DMS 273 (cell line): ENCODE measurements around the gene CCDC167.

ENCODE experiments used
- DNase-seq: peaks from one replicate; lab custom pipeline; 2025; ENCODE audit not compliant: unreplicated experiment; lab: John Stamatoyannopoulos, UW

CCDC167 gene

DNA sequence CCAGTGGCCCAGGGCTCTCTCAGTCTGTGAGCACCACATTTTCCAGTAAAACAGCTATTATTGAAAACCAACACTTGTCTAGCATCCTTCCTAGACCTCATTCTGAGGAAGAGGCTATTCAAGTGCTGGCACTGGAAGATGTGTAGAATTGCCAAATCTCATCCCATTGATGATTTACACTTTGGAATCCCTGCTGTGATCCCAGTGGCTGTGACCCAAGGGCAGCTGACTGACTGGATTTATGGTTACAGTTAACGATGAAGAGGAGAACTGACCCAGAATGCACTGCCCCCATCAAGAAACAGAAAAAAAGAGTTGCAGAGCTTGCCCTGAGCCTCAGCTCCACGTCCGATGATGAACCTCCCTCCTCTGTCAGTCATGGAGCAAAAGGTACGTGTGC lies 64.3 kb downstream of the CCDC167 start:
- no peak for DNase-seq

DNA sequence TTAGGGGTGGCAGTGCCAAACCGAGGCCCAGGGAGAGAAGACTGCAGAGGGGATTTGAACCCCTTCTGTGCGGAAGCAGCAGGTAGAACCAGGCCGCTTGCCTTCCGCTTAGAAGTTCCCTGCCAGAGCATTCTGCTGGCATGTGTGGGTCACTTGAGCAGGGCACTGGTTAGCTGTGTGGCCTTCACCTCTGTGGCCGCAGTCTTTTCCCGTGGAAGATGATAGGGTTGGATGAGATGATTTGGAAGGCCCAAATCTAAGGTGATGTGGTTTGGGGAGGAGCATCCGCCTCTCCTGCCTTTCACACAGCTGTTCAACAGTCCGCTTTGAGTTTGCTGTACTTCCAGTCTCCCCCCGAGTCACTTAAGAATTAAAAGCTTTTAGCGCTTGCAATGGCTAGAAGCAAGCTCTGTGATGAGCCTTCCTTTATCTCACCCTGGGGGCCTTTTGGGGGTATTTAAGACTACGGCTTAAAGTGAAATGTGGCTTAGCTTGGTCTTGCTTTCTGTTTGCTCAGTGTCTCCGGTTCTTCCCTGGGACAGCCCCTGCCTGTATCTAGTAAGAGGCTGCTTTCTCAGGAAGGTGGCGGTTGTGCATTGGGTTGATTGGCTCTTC lies 65.9 kb downstream of the CCDC167 start:
- peak; percentile 62 for DNase-seq
